ENCODE data around the gene LSAMP.

Gene LSAMP

DNA sequence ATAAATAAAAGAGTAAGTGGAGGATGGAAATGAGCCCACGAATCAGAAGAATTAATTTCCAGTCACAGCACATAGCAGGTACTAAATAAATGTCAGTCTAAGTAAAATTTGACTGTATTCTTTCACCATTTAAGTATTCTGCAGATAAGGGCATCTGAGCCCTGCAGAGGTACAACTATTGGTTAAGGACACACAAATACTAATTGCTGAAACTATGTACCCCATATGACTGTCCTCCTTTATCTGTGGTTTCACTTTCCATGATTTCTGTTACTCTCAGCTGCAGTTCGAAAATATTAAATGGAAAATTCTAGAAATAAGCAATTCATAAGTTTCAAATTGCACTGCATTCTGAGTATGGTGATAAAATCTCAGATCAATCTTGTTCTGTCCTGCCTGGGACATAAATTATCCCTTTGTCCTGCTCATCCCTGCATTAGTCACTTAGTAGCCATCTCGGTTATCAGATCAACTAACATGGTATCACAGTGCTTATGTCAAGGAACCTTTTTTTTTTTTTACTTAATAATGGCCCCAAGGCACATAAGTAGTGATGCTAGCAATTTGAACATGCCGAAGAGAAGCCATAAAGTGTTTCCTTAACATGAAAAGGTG is 95.1 kb downstream of the LSAMP start:
- no peak for DNase-seq

GRCh38 chr3:116348216-116348615 is 97.1 kb downstream of the LSAMP start:
- DNase-seq = no peak

GRCh38 chr3:116342499-116342898 is 102.8 kb downstream of the LSAMP start:
- no peak for DNase-seq

- no peak for DNase-seq
These were observed 103.4 kb downstream of the LSAMP start for GRCh38 chr3:116341899-116342298.

DNA sequence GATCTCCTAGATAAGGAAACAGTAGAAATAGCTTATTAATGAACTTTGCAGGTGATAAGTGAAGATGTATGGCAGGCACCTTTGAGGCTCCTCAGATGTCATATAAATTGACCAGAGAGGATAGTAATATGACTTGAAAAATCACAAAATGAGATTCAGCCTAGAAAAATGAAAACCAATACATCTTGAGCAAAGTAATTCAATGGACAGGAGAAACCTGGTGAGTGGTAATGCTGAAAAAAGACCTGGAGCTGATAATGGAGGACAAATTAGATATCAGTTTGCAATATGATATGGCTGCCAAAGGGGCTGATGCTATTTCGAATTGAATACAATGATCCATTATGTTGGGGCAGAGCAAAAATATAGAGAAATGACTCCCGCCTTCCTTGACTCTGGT is 103.9 kb downstream of the LSAMP start:
- no peak for DNase-seq

- DNase-seq = no peak
These were observed 104.5 kb downstream of the LSAMP start for GRCh38 chr3:116340680-116341216.

DNA sequence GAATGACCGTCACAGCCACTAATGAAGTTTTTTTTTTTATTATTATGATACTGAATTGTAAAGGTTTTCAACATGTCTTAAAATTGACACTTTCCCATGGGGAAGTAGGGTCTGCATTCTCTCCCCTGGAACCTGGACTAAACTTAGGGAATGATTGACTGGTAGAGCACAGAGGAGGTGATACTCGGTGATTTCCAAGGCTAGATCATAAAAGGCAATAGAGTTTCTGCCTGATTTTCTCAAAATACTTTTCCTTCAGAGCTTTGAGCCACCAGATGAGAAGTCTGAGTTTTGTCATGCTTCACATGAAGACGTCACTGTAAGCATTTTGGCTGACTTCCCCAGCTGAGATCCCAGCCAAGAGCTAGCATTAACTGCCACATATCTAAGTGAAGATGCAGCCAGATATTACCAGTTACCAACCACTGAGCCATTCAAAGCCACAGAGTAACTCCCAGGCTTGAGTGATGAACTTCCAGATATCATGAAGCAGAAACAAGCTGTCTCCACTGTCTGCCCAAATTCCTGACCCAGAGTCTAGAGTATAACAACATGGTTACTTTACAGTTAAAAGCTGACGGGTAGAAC is 105.8 kb downstream of the LSAMP start:
- no peak for DNase-seq

DNA sequence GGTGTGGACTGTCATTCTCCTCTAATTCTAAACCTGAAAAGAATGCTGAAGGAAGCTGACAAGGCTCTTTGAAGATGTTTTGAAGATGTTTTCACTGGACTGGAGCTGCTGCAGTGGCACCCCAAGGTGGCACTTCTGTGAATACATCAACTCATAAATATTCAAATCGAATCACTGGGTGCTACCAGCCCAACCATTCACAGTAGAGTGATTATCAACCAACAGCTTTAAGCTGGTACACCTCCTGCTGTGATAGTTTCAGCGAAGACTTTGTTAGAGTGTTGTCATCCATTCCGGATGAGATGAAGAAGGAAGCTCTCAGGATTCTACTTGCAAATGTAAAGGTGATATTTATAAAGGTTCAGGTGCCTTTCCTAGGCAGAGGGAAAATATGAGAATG is 106.6 kb downstream of the LSAMP start:
- peak; percentile 9 for DNase-seq

- no peak for DNase-seq
These were observed 108.1 kb downstream of the LSAMP start for GRCh38 chr3:116337229-116337628.

DNA sequence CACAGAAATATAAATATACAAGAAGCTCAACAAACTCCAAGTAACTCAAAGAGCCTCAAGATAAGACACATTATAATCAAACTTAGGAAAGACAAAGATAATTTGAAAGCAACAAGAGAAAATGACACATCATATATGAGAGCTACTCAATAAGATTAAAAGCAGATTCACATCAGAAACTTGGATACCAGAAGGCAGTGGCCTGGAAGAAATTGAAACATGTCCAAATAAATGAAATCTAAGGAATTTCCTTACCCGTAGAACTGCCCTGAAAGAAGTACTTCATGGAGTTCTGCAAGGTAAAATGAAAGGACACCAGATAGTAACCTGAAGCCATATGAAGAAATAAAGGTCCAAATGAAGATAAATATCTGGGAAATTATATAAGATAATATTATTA is 113.9 kb downstream of the LSAMP start:
- DNase-seq = no peak

DNA sequence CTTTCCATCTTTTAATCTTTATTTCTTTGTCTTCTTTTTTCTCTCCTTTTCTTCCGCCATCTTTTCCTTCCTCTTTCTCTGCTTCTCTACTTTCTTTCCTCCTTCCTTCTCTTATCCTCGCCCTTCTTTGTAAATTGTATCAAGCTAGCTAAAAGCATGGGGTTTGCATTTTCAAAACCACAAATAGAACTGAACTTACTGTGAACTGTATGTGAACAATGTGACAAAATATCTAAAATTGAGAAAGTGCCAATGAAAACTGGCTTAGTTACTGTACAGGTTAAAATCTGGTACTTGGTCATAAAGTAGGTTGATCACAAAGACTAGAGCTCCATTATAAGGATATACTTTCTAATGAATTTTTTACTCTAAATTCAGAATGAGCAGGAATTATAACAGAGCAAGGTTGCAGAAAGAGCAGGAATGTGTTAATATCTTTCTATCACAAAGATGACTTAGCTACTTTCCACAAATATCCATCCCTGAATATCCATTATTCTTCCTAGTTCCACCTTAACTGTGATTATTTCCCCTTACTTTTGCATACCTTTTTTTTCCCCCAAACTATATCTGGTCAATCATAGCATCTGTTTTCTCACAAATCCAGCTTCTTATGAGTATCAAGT is 122.4 kb downstream of the LSAMP start:
- no peak for DNase-seq

DNA sequence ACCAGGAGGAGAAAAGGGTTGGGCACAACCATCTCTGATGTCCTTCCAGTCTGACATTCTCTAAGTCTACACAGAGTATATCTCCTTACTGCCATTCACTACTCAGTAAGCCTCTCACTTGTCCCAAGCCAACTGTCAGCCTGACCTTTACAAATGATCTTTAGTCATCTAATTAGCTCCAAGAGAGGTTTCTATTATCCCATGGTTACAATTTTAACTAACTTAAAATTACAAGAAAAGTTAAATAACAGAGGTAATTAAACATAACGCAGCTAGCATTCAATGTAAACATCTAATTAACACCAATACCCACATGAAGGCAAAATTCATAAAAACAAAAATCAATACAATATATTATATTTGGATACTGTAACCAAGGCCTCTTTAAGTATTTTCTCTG is 126.9 kb downstream of the LSAMP start:
- DNase-seq = no peak

DNA sequence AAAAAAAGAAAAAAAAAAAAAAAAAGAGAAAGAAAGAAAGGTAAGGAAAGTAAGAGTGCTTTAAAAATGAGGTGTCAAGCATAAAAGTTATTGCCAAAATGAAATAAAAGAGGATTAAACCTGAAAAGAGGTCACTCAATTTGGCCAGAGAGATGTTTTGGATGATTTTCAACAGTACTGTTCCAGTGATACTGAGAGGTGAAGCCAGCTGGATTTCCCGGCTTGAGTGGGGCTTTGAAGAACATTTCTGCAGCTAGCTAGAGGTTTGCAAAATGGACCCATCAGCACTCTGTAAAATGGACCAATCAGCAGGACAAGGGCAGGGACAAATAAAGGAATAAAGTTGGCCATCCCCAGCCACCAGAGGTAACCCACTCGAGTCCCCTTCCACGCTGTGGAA is 128.5 kb downstream of the LSAMP start:
- no peak for DNase-seq

- DNase-seq = no peak
These were observed 130.8 kb downstream of the LSAMP start for GRCh38 chr3:116314476-116314875.

- DNase-seq = no peak
These were observed 138.6 kb downstream of the LSAMP start for GRCh38 chr3:116306720-116307119.

DNA sequence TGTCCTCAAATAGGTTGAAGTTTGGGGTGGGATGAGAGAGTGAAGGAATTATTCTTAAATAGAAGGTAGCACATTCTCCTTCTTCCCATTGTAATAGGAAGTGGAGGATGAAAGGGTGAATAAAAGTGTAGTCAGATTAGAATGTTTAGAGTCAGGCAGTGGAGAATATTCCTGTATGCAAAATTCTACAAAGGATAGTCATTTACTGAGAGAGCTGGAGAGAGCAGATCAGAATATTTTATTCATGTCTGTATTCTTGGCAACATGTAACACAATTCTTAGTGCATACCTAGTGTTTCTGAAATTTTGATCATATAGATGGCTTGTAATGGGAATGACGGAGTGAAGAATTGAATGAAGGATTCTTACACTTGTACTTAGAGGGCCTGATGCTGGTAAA is 139.1 kb downstream of the LSAMP start:
- no peak for DNase-seq

GRCh38 chr3:116302087-116302747 is 143.1 kb downstream of the LSAMP start:
- DNase-seq = no peak

DNA sequence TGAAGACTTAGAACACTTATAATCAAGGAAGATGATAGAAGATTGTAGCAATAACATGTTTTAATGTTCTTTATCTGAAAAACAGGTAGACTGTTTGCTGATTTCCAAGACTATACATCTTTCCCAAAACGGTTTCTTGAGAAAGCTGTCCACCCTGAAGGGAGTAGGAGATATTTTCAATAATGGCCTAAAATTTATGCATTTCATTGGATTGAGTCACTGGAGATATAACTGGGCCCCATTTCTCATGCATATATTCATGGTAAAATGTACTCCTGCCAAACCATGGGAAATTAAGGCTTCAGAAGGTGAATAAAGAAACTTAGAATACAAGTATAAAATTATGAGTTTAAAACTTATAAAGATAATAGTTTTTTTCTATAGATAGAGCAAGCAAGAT is 143.9 kb downstream of the LSAMP start:
- DNase-seq = no peak

- DNase-seq = no peak
These were observed 145.1 kb downstream of the LSAMP start for GRCh38 chr3:116300226-116300625.

DNA sequence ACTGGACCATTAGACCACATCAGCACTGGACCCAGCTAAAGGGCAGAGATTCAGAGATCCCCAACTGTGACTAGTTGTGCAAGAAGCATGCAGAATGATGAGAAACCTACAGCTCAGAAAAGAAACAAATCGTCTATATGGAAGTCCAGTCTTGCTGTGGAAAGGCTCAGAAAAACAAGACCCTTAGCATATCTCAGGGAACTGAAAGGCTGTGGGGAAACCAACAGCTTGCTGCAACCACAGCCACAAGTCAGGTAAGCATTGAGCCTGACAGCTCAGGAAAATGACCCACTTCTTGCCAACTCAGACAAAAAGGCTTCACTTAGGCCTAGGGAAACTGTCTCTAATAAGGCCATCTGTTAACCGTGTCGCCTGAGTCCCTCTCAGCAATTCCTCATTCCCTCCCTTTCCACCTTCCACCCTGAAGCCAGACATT is 145.6 kb downstream of the LSAMP start:
- no peak for DNase-seq

DNA sequence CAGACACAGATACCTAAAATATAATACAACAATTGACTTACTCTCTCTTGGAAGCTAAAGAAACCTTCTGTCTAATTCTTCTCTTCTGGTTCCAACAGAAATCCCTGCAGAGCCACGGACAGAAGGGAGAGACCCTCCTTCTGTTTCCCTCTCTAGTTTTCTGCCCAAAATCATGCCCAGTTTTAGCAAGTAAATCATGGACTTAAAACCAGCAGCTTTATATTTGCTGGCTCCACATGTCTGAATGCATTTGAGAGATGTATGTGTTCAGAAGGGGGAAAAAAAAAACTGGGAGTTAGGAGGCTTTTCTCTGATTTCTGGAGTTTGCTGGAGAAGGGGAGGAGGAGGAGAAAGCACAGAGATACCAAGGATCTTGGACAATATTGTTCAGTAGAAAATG is 147.1 kb downstream of the LSAMP start:
- DNase-seq = no peak

GRCh38 chr3:116291141-116291540 is 154.1 kb downstream of the LSAMP start:
- DNase-seq = no peak

DNA sequence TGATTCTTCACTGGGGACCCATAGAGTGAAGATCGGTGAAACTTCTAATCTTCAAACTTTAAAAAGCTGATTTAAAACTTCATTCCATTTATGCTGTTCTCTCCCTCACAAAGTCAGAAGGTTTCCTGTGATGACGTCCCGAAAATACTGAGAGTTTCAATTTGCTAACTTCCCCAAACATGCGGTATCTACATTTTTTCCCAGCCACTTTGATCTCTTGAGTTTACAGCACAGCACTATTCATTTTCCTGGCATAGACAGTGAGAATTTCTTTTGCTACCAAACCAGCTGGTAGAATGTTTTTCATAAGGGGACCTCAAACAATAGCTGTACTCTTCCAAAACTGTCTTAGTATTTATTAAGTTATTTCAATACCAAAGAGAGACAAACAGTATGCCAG is 156.8 kb downstream of the LSAMP start:
- no peak for DNase-seq
